Nephron (organoid): Measurements from ENCODE around the gene SAMD5.

ENCODE experiments used
- H3K27ac Mint-ChIP-seq, 3 experiments: 2 replicates each; pipeline ENCODE4 v1.8.0; 2020; ENCODE audit warnings: mixed read lengths in 3 of 3, mild to moderate bottlenecking in 2 of 3, moderate library complexity in 1 of 3
- H3K27me3 Mint-ChIP-seq: 2 replicates; pipeline ENCODE4 v1.8.0; 2021; ENCODE audit warnings: low read depth, mild to moderate bottlenecking, moderate library complexity, mixed read lengths
- H3K36me3 Mint-ChIP-seq: 2 replicates; pipeline ENCODE4 v1.8.0; 2020; ENCODE audit warnings: low read depth, mixed read lengths
- H3K4me1 Mint-ChIP-seq: 2 replicates; pipeline ENCODE4 v1.8.0; 2020; ENCODE audit warnings: mixed read lengths
- H3K4me3 Mint-ChIP-seq, 3 experiments: 2 replicates each; pipeline ENCODE4 v1.8.0; 2020; ENCODE audit warnings: mild to moderate bottlenecking in 3 of 3, mixed read lengths in 3 of 3, moderate library complexity in 2 of 3
- H3K9me3 Mint-ChIP-seq: 2 replicates; pipeline ENCODE4 v1.8.0; 2020; ENCODE audit warnings: mixed read lengths
- CTCF ChIP-seq, 3 experiments: fragments of 200-600 bp; sonication (generic); IDR thresholded peaks; one replicate each; pipeline ENCODE4 v1.5.0; 2021; ENCODE audit warnings: antibody characterized with exemption in 3 of 3; ENCODE audit not compliant: unreplicated experiment in 3 of 3

Gene SAMD5

GRCh38 chr6:147514831-147515230 lies 6.3 kb downstream of the SAMD5 start:
- Mint-ChIP-seq H3K27me3 (peaks cover 20% of the 10 kb centered on the region), H3K4me3 (no peak overlapping the region), H3K4me1 (peaks cover 20% of the 10 kb centered on the region), H3K36me3 (no peaks in the 10 kb centered on the region), H3K27ac (no peak overlapping the region), H3K9me3 (no peaks in the 10 kb centered on the region)
- TF ChIP-seq CTCF (IDR thresholded peaks at IDR 0.05; ENCODE audit: unreplicated experiment in 3 of 3) = no peak

- H3K9me3 Mint-ChIP-seq = no peaks in the 10 kb centered on the region
- H3K36me3 Mint-ChIP-seq = no peaks in the 10 kb centered on the region
- no peak overlapping the region for H3K4me3 Mint-ChIP-seq
- peaks cover 15% of the 10 kb centered on the region for H3K27me3 Mint-ChIP-seq
- peaks cover 16% of the 10 kb centered on the region for H3K4me1 Mint-ChIP-seq
- TF ChIP-seq CTCF (IDR thresholded peaks at IDR 0.05; ENCODE audit: unreplicated experiment in 3 of 3) = no peak
- no peak overlapping the region for H3K27ac Mint-ChIP-seq
Observed at GRCh38 chr6:147515327-147515726, 6.8 kb downstream of the SAMD5 start.

GRCh38 chr6:147522597-147522996 lies 14.1 kb downstream of the SAMD5 start:
- H3K9me3 Mint-ChIP-seq = no peaks in the 10 kb centered on the region
- no peak overlapping the region for H3K4me3 Mint-ChIP-seq
- no peak for TF ChIP-seq CTCF (IDR thresholded peaks at IDR 0.05; ENCODE audit: unreplicated experiment in 3 of 3)
- H3K36me3 Mint-ChIP-seq = no peaks in the 10 kb centered on the region
- no peaks in the 10 kb centered on the region for H3K4me1 Mint-ChIP-seq
- no peak overlapping the region for H3K27ac Mint-ChIP-seq
- peaks cover 5% of the 10 kb centered on the region for H3K27me3 Mint-ChIP-seq

- Mint-ChIP-seq H3K36me3 (no peaks in the 10 kb centered on the region), H3K27ac (no peak overlapping the region), H3K4me1 (peaks cover 7% of the 10 kb centered on the region), H3K9me3 (no peaks in the 10 kb centered on the region), H3K4me3 (no peak overlapping the region), H3K27me3 (peaks cover 5% of the 10 kb centered on the region)
- TF ChIP-seq CTCF (IDR thresholded peaks at IDR 0.05; ENCODE audit: unreplicated experiment in 3 of 3) = no peak
Observed at GRCh38 chr6:147525519-147526209, 17.2 kb downstream of the SAMD5 start.

- no peak overlapping the region for H3K4me3 Mint-ChIP-seq
- H3K27ac Mint-ChIP-seq = no peak overlapping the region
- no peaks in the 10 kb centered on the region for H3K9me3 Mint-ChIP-seq
- H3K4me1 Mint-ChIP-seq = peaks cover 7% of the 10 kb centered on the region
- H3K27me3 Mint-ChIP-seq = peaks cover 5% of the 10 kb centered on the region
- TF ChIP-seq CTCF (IDR thresholded peaks at IDR 0.05; ENCODE audit: unreplicated experiment in 3 of 3) = no peak
- H3K36me3 Mint-ChIP-seq = no peaks in the 10 kb centered on the region
Observed at GRCh38 chr6:147527197-147527596, 18.7 kb downstream of the SAMD5 start.

GRCh38 chr6:147528511-147529145 lies 20.1 kb downstream of the SAMD5 start:
- H3K4me1 Mint-ChIP-seq = peaks cover 7% of the 10 kb centered on the region
- H3K36me3 Mint-ChIP-seq = no peaks in the 10 kb centered on the region
- H3K9me3 Mint-ChIP-seq = no peaks in the 10 kb centered on the region
- H3K27ac Mint-ChIP-seq = no peak overlapping the region
- no peak overlapping the region for H3K4me3 Mint-ChIP-seq
- no peak for TF ChIP-seq CTCF (IDR thresholded peaks at IDR 0.05; ENCODE audit: unreplicated experiment in 3 of 3)
- peaks cover 4% of the 10 kb centered on the region for H3K27me3 Mint-ChIP-seq
